ENCODE results near the gene FCER2.
A peak's percentile ranks its signal among the peaks of the same experiment; 100 is the strongest.

The FCER2 gene

GRCh38 chr19:7699417-7700401, 2.2 kb downstream of the FCER2 start:
- peak; percentile 45 for DNase-seq

GRCh38 chr19:7699003-7699402, 2.9 kb downstream of the FCER2 start:
- no peak for DNase-seq

GRCh38 chr19:7698583-7698982, 3.3 kb downstream of the FCER2 start:
- no peak for DNase-seq

GRCh38 chr19:7697721-7698287, 4.1 kb downstream of the FCER2 start:
- no peak for DNase-seq

GRCh38 chr19:7694499-7694898, 7.4 kb downstream of the FCER2 start:
- DNase-seq, result no peak

GRCh38 chr19:7692417-7693088, 9.4 kb downstream of the FCER2 start:
- no peak for DNase-seq

- no peak for DNase-seq
Observed at GRCh38 chr19:7691497-7691896, 10.4 kb downstream of the FCER2 start.

- no peak for DNase-seq
Observed at GRCh38 chr19:7690779-7691258, 11.1 kb downstream of the FCER2 start.

- no peak for DNase-seq
Observed at GRCh38 chr19:7689165-7689564, 12.8 kb downstream of the FCER2 start.

- no peak for DNase-seq
Observed at GRCh38 chr19:7687177-7687576, 14.8 kb downstream of the FCER2 start.

GRCh38 chr19:7685546-7686445, 16.1 kb downstream of the FCER2 start:
- DNase-seq, result no peak

- DNase-seq, result no peak
Observed at GRCh38 chr19:7682175-7682855, 19.6 kb downstream of the FCER2 start.

- peak; percentile 76 for DNase-seq
Observed at GRCh38 chr19:7681340-7682174, 20.4 kb downstream of the FCER2 start.

- peak; percentile 92 for DNase-seq
Observed at GRCh38 chr19:7680606-7681339, 21.2 kb downstream of the FCER2 start, which contains the start of gene TRAPPC5. TRAPPC5 (plus strand) TSS chr19:7680833; CDS start chr19:7682254, 1,421 bp downstream.

GRCh38 chr19:7679771-7680605, 21.9 kb downstream of the FCER2 start:
- no peak for DNase-seq

GRCh38 chr19:7678971-7679751, 22.8 kb downstream of the FCER2 start:
- DNase-seq, result peak; percentile 55

GRCh38 chr19:7677669-7678311, 24.1 kb downstream of the FCER2 start:
- DNase-seq, result no peak

GRCh38 chr19:7676854-7677253, 25.1 kb downstream of the FCER2 start, which contains the start of gene MCEMP1:
MCEMP1 (plus strand) TSS chr19:7677090; CDS start chr19:7677121, 31 bp downstream.
- DNase-seq, result no peak

Data from activated CD4-positive, CD25-positive, alpha-beta regulatory T cell treated with anti-CD3 and anti-CD28 coated beads, Interleukin-2, amount 50 U/mL, for 72 hours (primary cell).